ENCODE results near the gene LMBRD1.

LMBRD1 gene

GRCh38 chr6:69663215-69663614 lies 133.6 kb downstream of the LMBRD1 start:
- TF ChIP-seq EP300 (IDR thresholded peaks at IDR 0.05; ENCODE audit: borderline replicate concordance) (no peak), ZBTB7A (IDR thresholded peaks at IDR 0.05; ENCODE audit: low read depth) (no peak), FOXM1 (IDR thresholded peaks at IDR 0.05; ENCODE audit: borderline replicate concordance, low read depth) (no peak), TEAD4 (IDR thresholded peaks at IDR 0.05) (no peak), RAD21 (IDR thresholded peaks at IDR 0.05; ENCODE audit: low read depth) (no peak), TCF12 (IDR thresholded peaks at IDR 0.05; ENCODE audit: low read depth) (no peak), YY1 (IDR thresholded peaks at IDR 0.05; ENCODE audit: low read depth) (no peak), EGR1 (IDR thresholded peaks at IDR 0.05) (no peak), REST (IDR thresholded peaks at IDR 0.05; ENCODE audit: low read depth) (no peak), MAX (IDR thresholded peaks at IDR 0.05) (no peak)

- TF ChIP-seq YY1 (IDR thresholded peaks at IDR 0.05; ENCODE audit: low read depth), result no peak
Observed at GRCh38 chr6:69650703-69651102, 146.1 kb downstream of the LMBRD1 start.

- TF ChIP-seq FOXM1 (IDR thresholded peaks at IDR 0.05; ENCODE audit: borderline replicate concordance, low read depth) (no peak), USF1 (IDR thresholded peaks at IDR 0.05) (no peak), TAF1 (IDR thresholded peaks at IDR 0.05; ENCODE audit: low read depth) (no peak), TEAD4 (IDR thresholded peaks at IDR 0.05) (no peak), NFIC (IDR thresholded peaks at IDR 0.05) (no peak), ZBTB7A (IDR thresholded peaks at IDR 0.05; ENCODE audit: low read depth) (no peak), CREB1 (IDR thresholded peaks at IDR 0.05; ENCODE audit: low read depth) (no peak), CEBPB (IDR thresholded peaks at IDR 0.05) (no peak), EGR1 (IDR thresholded peaks at IDR 0.05) (no peak), TCF12 (IDR thresholded peaks at IDR 0.05; ENCODE audit: low read depth) (no peak), REST (IDR thresholded peaks at IDR 0.05; ENCODE audit: low read depth) (no peak), MAX (IDR thresholded peaks at IDR 0.05) (no peak), YY1 (IDR thresholded peaks at IDR 0.05; ENCODE audit: low read depth) (no peak), EP300 (IDR thresholded peaks at IDR 0.05; ENCODE audit: borderline replicate concordance) (no peak), RAD21 (IDR thresholded peaks at IDR 0.05; ENCODE audit: low read depth) (no peak)
Observed at GRCh38 chr6:69647726-69648125, 149.1 kb downstream of the LMBRD1 start.

- TF ChIP-seq USF1 (IDR thresholded peaks at IDR 0.05), result no peak
- TF ChIP-seq CEBPB (IDR thresholded peaks at IDR 0.05), result no peak
- TF ChIP-seq FOXM1 (IDR thresholded peaks at IDR 0.05; ENCODE audit: borderline replicate concordance, low read depth), result no peak
- no peak for TF ChIP-seq TAF1 (IDR thresholded peaks at IDR 0.05; ENCODE audit: low read depth)
- no peak for TF ChIP-seq ZBTB7A (IDR thresholded peaks at IDR 0.05; ENCODE audit: low read depth)
- no peak for TF ChIP-seq TEAD4 (IDR thresholded peaks at IDR 0.05)
- no peak for TF ChIP-seq REST (IDR thresholded peaks at IDR 0.05; ENCODE audit: low read depth)
- no peak for TF ChIP-seq CREB1 (IDR thresholded peaks at IDR 0.05; ENCODE audit: low read depth)
- TF ChIP-seq NFIC (IDR thresholded peaks at IDR 0.05), result no peak
- TF ChIP-seq EGR1 (IDR thresholded peaks at IDR 0.05), result no peak
- TF ChIP-seq MAX (IDR thresholded peaks at IDR 0.05), result no peak
- TF ChIP-seq EP300 (IDR thresholded peaks at IDR 0.05; ENCODE audit: borderline replicate concordance), result no peak
- no peak for TF ChIP-seq YY1 (IDR thresholded peaks at IDR 0.05; ENCODE audit: low read depth)
- no peak for TF ChIP-seq RAD21 (IDR thresholded peaks at IDR 0.05; ENCODE audit: low read depth)
- no peak for TF ChIP-seq TCF12 (IDR thresholded peaks at IDR 0.05; ENCODE audit: low read depth)
Observed at GRCh38 chr6:69643688-69644087, 153.1 kb downstream of the LMBRD1 start.

All from Ishikawa (cell line).